Measurements from ENCODE around the gene DOP1B.

- TF ChIP-seq CTCF (IDR thresholded peaks at IDR 0.05; ENCODE audit: low read length) (no peak), EZH2 (optimal IDR thresholded peaks at IDR 0.05; ENCODE audit: low read depth, low read length) (no peak), EZH2phosphoT487 (IDR thresholded peaks at IDR 0.05; ENCODE audit: low read length) (no peak)
Observed at GRCh38 chr21:36124395-36124794, 32.2 kb upstream of the DOP1B start.

All from MM.1S (cell line).